HG02642 (cell line): ENCODE results near the gene TENT5C.

Source experiments
- ATAC-seq: cut with Tn5 transposase; IDR thresholded peaks from one replicate; pipeline ENCODE4 v1.9.1; 2021; ENCODE audit warnings: mild to moderate bottlenecking; ENCODE audit not compliant: unreplicated experiment, poor library complexity

Gene TENT5C

DNA sequence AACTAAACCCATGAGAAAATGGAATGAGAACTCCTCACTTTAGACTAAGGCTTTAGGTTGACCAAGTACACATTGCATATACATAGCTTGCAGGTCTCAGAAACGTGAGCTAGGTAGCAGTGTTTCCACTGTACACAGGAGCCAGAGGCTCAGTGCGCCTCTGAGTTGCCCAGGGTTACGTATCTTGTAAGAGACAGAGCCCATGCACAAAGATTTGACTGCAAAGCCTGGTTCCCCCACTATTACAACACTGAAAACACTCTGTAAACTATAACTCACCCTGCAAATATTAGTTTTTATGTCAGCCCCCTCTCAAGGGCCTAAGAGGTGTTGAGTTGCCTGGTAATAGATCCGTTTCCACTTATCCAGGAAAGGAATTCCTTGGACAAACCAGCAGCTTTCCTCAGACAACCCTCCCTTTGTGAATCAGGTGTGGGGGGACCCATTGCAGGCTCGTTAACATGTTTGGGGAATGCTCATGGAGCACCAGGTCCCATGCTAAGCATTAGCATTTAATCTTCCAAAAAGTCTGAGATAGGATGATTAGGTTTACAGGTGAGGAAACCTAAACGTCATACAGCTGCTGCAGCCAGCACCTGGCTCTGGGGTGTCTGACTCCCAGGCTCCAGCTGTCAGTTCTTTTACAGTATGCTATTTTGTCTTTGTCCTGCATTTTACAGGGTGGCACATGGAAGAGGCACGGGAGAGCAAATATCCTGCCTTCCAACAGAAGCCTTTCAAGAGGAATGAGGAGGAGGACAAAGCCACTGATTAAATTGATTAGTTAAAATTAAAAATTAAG is 25.7 kb downstream of the TENT5C start:
- no peak for ATAC-seq

DNA sequence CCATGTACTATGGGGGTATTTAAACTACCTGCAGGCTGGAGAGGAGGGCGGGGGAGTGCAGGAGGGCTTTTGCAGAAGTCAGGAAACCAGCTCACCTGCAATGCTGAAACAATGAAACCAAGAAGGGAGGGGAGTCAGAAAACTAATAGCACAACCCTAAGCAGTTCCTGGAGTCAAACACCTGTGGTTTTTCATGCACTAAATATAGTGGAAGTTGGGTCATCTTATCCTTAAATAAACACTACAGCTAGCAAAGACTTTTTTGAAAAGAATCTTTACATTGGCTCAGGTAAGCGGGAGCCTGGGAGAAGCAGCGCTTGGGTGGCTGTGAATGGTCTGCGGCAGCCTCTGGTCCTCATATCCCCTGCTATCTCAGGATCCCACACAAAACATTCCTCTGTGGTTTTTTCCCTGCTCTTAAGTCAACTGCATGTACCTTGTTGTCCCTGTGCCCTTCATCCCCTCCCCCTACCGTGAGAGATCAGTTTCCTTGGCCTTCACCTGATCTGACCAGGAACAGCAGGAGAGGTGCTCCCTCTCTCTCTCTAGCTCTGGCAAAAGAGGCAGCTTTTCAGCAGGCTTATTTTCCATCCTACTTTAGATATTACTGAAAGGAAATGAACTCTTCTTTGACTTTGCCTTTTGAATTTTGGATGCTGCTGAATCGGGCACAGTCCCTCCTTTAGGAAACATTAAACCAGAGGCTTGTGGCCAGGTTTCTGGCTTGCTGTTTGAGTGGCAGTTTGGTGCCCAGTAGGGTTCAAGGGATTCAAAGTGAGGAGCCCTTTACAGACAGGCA is 26.6 kb downstream of the TENT5C start:
- no peak for ATAC-seq

DNA sequence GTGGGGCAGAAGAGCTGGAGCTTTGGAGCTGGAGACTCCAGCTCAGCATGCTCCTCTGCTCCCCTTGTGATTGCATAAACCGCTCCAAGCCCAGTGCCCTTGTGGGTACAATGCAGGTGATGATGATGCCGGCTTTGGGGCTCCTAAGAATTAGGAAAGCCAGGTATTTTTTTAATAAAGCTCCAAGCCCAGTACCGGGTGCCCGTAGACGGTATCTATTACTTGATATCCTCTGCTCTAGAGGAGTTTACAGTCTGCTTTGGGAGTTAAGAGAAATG is 27.2 kb downstream of the TENT5C start:
- no peak for ATAC-seq

DNA sequence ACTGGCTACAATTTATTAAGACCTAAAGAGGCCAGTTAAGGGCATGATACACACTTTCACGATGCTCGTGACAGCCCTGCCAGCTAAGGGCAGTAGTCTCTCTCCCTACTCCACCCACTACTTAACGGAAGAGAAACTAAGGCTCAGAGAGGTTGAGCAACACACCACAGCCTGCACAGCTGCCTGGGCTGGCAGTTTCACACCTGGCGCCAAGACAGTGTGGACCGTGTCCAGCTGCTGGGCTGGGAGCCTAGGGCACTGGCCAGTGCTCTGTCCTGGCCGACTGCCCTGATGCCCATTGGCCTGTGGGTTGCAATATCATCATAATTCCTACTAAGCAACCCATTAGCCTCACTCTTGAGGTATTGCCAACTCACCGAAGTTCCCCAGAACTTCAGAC is 27.6 kb downstream of the TENT5C start:
- no peak for ATAC-seq

DNA sequence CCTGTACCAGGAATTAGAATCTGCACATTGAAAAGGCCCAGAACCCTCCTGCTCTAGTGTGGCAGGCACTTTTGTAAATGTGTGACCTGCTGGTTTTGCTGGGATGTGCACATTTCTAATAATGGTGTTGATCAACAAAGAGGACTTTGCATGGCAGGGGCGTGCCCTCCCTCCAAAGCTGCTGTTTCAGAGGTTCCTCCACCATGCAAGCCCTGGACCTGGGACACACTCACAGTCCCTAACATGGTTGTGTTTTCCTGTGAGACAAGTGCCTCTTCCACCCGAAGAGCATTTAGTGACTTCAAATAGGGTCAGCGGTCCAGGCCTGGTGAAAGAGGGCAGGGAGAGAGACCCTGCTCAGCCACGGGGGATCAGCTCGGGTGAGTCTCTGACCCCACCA is 28.1 kb downstream of the TENT5C start:
- ATAC-seq = no peak

DNA sequence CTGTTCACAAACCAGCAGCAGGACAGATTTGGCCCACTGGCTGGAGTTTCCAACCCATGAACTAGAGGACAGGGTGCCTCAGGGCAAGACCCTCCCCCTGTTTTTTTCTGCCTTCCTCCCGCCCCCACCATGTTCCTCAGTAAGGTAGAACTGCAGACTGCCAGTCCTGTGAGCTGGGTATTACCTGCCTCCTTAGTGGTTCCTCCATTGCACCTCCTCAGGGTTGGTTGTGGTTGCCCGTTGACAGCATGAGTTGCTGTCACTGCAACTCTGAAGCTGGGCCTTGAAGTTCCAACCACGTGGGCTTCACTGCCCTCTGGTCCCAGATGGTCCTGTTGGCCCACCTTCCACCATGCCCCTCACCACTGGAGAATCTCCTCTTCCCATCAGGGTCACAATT is 28.8 kb downstream of the TENT5C start:
- no peak for ATAC-seq

DNA sequence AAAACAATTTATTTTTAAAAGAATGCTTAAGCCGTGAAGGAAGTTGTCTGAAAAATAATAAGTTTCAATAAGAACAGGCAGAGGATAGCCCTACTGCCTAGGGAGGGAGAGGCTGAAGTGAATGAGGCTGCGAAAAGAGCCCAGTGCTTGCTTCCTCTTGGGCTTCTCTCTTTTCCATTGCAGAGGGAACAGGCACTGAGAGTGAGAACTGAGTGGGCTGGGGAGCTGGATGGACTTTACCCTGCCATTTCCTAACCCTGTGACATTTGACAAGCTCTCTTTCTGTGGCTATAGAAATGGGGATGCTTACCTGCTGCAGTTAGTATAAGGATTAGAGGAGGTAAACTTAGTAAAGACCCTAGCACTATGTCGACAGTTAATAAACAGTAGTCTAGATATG is 30.0 kb downstream of the TENT5C start:
- ATAC-seq = no peak

DNA sequence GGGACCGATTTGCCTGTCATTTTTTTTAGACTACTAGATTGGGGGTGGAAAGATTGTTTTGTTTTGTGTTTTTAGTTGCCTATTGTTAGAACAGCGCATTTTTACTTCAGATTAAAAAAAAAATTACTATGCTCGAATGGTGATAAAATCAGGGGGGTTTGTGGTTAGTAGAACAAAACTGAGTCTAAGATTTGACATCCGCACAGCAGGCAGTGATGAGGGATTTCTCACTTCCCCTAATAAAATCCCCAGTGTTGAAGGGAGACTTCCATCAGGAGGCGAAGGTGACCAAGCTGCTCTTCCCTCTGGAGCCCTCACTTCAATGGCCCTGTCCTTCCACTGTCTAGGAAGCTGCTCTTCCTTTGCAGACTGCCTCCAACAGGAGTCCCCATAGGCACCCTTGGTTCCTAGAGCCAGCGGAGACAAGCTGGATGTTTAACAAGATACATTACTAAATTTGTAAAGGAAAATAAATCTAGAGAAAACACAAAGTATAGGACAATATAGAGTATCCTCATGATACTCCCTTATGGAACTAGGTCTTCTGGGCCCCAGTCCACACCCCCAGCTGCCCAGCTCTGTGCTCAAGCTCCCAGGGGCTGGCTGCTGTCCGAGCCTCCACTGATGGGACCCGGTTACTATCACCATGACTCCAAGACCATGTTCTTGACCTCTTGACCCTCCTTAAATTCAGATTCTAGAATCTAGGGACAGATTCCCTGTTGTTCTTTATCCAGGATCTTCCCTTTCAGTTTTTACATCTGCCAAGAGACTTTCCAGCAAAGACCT is 31.0 kb downstream of the TENT5C start:
- no peak for ATAC-seq

DNA sequence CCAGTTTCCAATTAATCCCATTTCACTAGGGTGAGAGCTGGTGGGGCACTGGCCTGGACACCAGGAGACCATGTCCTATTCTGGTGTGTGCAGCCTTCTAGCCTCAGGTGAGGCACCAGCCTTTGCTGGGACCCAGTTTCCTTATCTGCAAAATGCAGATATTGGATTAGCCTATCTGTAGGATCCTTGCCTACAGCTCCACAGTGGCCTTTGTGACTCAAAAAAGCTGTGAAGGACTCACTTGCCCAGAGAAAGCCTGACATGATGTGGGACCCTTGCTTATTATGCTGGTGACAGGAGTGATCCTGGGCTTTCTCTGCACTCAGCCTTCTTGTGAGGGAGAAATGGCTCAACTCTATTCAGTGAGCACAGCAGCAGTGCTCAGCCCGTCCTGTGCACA is 32.3 kb downstream of the TENT5C start:
- no peak for ATAC-seq

DNA sequence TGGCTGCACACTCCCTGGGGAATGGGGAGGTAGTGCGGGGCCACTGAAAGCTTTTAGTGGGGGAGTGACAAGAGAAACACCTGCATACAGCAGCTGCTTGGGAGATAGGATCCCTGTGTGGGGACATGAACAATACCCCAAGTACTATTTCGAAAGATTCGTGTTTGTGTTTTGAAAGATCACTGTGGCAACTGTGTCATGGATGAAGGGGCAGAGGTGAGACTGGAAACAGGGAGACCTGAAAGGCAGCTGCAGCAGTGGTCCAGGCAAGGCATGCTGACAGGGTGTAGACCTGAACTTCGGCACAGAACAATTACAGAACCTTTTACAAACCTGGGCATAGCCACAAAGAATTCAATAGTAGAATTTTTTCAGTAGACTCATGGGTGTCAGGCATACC is 32.9 kb downstream of the TENT5C start:
- ATAC-seq = no peak

DNA sequence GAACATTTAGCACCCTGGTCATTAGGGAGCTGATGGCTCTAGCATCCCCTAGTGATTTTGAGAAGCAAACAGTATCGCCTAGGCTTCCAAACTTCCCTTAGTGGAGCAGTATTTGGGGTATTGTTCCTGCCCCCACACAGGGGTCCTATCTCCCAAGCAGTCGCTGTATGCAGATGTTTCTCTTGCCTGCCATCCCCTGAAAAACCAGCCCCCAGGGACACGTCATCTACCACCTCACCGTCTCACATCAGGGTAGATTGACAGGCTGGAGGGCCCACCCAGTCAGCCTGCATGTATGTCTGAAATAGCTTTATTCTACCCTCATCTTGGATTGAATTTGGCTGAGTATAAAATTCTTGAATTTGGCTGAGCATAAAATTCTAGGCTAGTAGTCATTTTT is 33.9 kb downstream of the TENT5C start:
- ATAC-seq = no peak

DNA sequence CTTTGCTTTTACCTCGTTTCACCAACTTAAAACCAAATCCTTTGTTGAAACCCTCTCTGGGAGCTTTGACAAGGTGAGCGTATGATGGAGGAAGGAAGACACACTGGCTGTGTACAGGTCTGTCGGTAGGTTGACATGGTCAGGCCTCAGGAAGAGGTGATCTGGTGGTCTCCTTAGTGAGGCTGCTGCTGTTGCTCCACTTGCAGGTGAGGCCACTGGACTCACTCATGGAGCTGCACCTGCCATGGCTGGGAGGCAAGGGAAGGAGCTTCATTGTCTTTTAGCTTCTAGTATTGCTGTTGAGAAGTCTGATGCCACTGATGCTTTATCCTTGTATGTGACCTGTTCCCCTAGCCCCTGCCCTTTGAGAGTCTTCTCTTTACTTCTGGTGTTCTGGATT is 35.7 kb downstream of the TENT5C start:
- no peak for ATAC-seq

DNA sequence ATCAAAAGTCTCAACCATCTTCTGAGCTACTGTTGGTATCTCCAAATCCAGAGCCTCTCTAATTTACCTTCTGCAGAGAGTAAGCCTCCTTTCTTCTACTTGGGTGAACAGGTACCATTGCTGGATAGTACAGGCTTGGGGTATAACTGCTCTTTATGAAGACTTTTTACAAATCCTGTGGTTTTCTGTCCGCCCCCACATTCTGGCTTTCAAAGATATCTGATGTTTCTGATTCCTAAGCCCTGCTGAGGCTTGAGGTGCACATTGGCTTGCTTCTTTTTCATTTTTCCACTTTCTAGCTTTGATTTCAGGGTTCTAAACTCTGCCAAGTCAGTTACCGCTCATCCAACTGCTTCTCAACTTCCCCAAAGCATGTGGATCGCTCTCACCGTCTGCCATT is 37.1 kb downstream of the TENT5C start:
- ATAC-seq = no peak

DNA sequence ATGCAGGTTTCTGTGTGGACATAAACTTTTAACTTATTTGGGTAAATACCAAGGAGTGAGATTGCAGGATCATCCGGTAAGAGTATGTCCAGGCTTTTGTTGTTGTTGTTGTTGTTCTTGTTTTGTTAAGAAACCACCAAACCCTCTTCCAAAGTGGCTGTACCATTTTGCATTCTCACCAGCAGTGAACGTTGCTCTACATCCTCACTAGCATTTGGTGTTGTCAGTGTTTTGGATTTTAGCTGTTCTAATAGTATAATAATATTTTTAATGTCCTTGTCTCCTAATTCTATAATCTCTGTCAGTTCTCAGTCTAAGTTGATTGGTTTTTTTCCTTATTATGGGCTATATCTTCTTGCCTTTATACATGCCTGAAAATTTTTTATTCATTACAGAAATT is 37.8 kb downstream of the TENT5C start:
- ATAC-seq = no peak

DNA sequence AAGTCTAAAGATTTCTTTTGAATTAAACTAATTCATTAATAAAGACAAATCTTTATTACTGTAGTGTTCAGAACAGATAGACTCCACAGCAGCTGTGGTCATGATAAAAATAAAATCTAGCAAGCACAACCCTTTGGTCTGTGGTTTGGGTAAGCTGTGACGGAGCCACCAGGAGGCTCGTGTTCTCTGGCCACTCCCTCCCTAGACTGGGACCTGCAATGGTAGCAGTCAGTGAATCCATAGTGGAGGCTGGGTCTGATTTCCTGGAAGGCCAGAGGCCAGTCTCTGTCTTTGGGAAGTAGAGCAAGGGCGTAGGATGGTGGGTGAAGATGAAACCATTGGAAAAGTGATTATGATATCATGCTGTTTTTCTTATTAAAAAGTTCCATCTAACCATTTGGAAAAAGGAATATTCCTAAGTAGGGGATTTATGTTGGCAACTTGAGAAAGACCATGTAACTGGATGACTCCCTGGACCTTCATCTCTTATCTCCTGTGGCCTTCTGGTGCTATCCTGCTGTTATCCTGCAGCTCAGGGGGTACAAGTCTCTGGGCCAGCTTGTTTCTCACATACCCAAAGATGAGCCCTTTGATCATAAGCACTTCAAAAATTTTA is 39.0 kb downstream of the TENT5C start:
- peak; percentile 75 for ATAC-seq

DNA sequence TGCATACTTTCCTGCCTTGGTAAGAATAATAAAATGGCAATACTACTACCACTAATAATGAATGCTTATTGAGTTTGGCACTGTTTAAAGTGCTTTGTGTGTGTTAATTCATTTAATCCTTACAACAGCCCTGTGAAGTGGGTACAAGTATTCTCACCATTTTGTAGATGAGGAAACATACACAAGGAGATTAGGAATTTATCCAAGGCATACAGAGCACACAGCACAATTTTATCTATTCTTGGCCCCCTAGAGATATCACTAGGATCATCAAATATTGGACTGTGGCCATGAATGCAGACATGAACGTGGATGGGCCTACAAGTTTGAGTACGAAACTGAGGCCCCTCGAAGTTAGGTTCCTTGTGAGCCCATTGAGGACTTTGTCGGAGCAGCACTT is 39.5 kb downstream of the TENT5C start:
- no peak for ATAC-seq

DNA sequence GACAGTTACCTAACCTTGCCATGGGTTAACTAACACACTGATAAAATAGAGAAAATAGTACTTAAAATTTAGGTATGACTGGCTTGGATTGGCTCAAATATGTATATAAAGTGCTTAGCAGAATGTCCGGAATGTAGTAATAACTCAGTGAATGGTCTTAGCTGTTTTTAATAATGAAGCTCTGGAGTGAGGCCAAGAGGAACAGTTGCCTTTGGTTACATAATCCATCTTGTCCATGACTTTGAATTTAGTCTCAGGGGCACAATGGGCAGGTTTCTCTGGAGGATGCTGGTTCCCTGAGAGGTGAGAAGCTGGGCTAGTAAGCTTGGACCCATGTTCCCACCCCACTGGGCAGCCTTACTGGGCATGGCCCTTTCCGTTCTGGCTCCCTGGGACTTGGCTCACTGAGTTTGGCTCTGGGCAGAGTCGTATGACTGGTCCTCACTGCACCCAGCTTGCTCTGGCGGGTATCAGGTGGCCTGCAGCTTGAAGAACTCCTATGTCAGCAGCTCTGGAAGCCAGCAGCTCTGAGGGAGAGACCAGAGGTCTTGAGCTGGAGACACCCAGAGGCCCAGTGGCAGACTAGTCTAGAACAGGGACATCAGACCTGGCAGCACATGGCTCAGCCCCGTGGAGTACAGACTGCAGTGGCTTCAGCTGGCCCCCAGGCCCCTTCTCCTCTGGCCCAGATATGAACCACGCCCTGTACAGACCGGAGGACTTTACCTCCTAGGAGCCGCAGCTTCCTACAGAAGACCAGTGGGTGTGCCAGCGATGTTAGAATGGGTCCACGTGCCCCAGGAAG is 40.4 kb downstream of the TENT5C start:
- no peak for ATAC-seq

DNA sequence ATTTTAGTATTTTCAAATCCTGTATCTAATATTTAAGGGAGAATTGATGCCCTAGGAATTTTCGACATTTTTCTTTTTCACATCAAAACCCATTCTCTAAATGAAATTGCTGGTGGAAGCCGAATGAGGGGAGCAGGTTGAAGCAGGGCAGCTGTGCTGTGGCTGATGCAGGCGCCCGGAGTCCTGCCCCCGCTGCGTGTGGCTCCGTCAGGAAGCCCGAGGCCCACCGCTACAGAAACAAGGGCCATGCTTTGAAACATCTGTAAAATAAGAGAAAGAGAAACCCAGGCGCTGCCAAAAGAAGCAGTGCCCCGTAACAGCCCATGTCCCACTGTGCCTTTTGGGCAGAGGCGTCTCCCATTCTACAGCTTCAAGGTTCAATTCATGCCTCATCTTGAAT is 41.1 kb downstream of the TENT5C start:
- no peak for ATAC-seq

DNA sequence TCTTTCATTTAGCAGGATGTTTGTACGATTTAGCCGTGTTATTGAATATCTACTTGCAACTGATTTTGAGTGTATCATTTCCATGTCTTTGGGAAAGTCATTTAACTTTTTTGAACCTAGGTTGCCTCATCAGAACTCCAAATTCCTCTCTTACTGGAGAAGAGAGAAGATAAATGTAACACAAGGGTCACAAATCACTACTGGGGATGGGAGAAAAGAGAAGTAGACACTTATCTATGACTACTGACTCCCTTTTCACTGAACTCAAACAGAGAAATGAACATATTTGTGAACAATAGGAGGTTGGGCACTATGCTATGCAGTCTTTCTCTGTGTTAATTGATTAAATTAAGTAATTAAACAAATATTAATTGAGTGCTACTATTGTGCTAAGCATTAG is 42.2 kb downstream of the TENT5C start:
- ATAC-seq = no peak
